ENCODE measurements around the gene RECQL.

RECQL gene

GRCh38 chr12:21501258-21502163, at the start of gene RECQL, which contains the start of gene GOLT1B:
TSS of gene RECQL (minus strand) at chr12:21501635. CDS start at chr12:21499570, 2,065 bp downstream.
TSS of gene GOLT1B (plus strand) at chr12:21501789. CDS start at chr12:21501924, 135 bp downstream.
- DNase-seq = peak; percentile 80

GRCh38 chr12:21547437-21547836, 46.0 kb upstream of the RECQL start:
- no peak for DNase-seq

GRCh38 chr12:21546716-21547115, 45.3 kb upstream of the RECQL start:
- DNase-seq = no peak

GRCh38 chr12:21545557-21545956, 44.1 kb upstream of the RECQL start:
- DNase-seq = no peak

GRCh38 chr12:21543151-21543550, 41.7 kb upstream of the RECQL start:
- DNase-seq = no peak

- no peak for DNase-seq
These were observed 41.0 kb upstream of the RECQL start for GRCh38 chr12:21542403-21542802.

- no peak for DNase-seq
These were observed 40.3 kb upstream of the RECQL start for GRCh38 chr12:21541773-21542172.

GRCh38 chr12:21539797-21540196, 38.4 kb upstream of the RECQL start:
- DNase-seq = no peak

- no peak for DNase-seq
These were observed 36.7 kb upstream of the RECQL start for GRCh38 chr12:21538061-21538653.

GRCh38 chr12:21529456-21529855, 28.0 kb upstream of the RECQL start:
- DNase-seq = no peak

GRCh38 chr12:21528953-21529352, 27.5 kb upstream of the RECQL start:
- DNase-seq = no peak

GRCh38 chr12:21527451-21528180, 26.2 kb upstream of the RECQL start:
- DNase-seq = peak; percentile 59

GRCh38 chr12:21526721-21527345, 25.4 kb upstream of the RECQL start:
- DNase-seq = no peak

- no peak for DNase-seq
These were observed 24.6 kb upstream of the RECQL start, which contains the start of gene SPX for GRCh38 chr12:21526053-21526452. TSS of gene SPX (plus strand) at chr12:21526296. CDS start at chr12:21526473, 177 bp downstream.

- DNase-seq = no peak
These were observed 21.7 kb upstream of the RECQL start for GRCh38 chr12:21523148-21523547.

GRCh38 chr12:21521541-21521940, 20.1 kb upstream of the RECQL start:
- no peak for DNase-seq

- no peak for DNase-seq
These were observed 17.0 kb upstream of the RECQL start for GRCh38 chr12:21518451-21518850.

GRCh38 chr12:21516281-21516680, 14.8 kb upstream of the RECQL start:
- DNase-seq = no peak

GRCh38 chr12:21509768-21510167, 8.3 kb upstream of the RECQL start:
- no peak for DNase-seq

- no peak for DNase-seq
These were observed 6.4 kb upstream of the RECQL start for GRCh38 chr12:21507849-21508248.

GRCh38 chr12:21505888-21506287, 4.5 kb upstream of the RECQL start:
- no peak for DNase-seq

GRCh38 chr12:21502872-21503271, 1.4 kb upstream of the RECQL start:
- DNase-seq = no peak

GRCh38 chr12:21502164-21502496, 695 bp upstream of the RECQL start:
- no peak for DNase-seq
